ENCODE results near the gene EFL1. TPM values are rescaled to one million over a fixed set of nuclear protein-coding genes. Genes with fewer than 3 reads are reported as not detected.

EFL1 gene
- polyA plus RNA-seq, 2 of the 4 experiments (the other 2 are of a cell fraction): 21.2 to 42.3 TPM

GRCh38 chr15:82183121-82184031, 79.2 kb downstream of the EFL1 start:
- H3K9me3 ChIP-seq: no peaks in the 10 kb centered on the region
- ChIA-PET CTCF (interaction anchor here (1.1 to 3.8 kb wide), 4 partner anchors 14 to 88 kb away, joined by 3 to 15 read pairs (median 4); no protein-coding TSS in a partner anchor), POLR2A (no interaction called here)
- WGBS (ENCODE audit: missing lambda C conversion rate): 73% methylated on average over 2 of the region's 2 CpGs
- TF ChIP-seq FOSB (CRISPR knock-in tag; IDR thresholded peaks at IDR 0.05): no peak
- no peak overlapping the region for H3K4me3 ChIP-seq
- no peak overlapping the region for H3K27ac ChIP-seq
- peaks cover 3% of the 10 kb centered on the region for H3K4me1 ChIP-seq
- FAIRE-seq: no peak
- no peak for DNase-seq (ENCODE audit: low read depth in 1 of 2, low spot score in 1 of 2)
- ATAC-seq: no peak
- no peak overlapping the region for H3K4me2 ChIP-seq

GRCh38 chr15:82181371-82181770, 81.2 kb downstream of the EFL1 start:
- FAIRE-seq: no peak
- POLR2A ChIA-PET: no interaction called here
- no peak for ATAC-seq
- Histone ChIP-seq H3K9me3 (no peaks in the 10 kb centered on the region), H3K27ac (no peak overlapping the region), H3K4me1 (peaks cover 14% of the 10 kb centered on the region), H3K4me2 (no peak overlapping the region), H3K4me3 (no peak overlapping the region)
- 89% methylated on average over 2 of the region's 2 CpGs for whole genome bisulfite sequencing (ENCODE audit: missing lambda C conversion rate)
- no peak for TF ChIP-seq HEYL (CRISPR knock-in tag; IDR thresholded peaks at IDR 0.05)
- TF ChIP-seq MAZ (IDR thresholded peaks at IDR 0.05; ENCODE audit: borderline replicate concordance, low read depth, low read length): no peak
- no peak for TF ChIP-seq ELK1 (IDR thresholded peaks at IDR 0.05; ENCODE audit: low read depth, low read length)
- TF ChIP-seq TFCP2L1 (CRISPR knock-in tag; IDR thresholded peaks at IDR 0.05): no peak
- TF ChIP-seq ZNF302 (CRISPR knock-in tag; IDR thresholded peaks at IDR 0.05): no peak
- TF ChIP-seq BCL3 (IDR thresholded peaks at IDR 0.05): no peak
- TF ChIP-seq CHD2 (IDR thresholded peaks at IDR 0.05; ENCODE audit: low read length, partially characterized antibody): no peak
- TF ChIP-seq HMGXB4 (CRISPR knock-in tag; IDR thresholded peaks at IDR 0.05; ENCODE audit: borderline replicate concordance): no peak
- no peak for TF ChIP-seq MAX (IDR thresholded peaks at IDR 0.05)
- TF ChIP-seq EP300 (IDR thresholded peaks at IDR 0.05): no peak
- TF ChIP-seq EHMT2 (IDR thresholded peaks at IDR 0.05; ENCODE audit: low read depth): no peak
- TF ChIP-seq CHD4 (IDR thresholded peaks at IDR 0.05; ENCODE audit: borderline replicate concordance): no peak
- TF ChIP-seq RFX5 (IDR thresholded peaks at IDR 0.05): no peak
- no peak for DNase-seq (ENCODE audit: low read depth in 1 of 2, low spot score in 1 of 2)
- CTCF ChIA-PET: interaction anchor here (0.7 to 2.1 kb wide), 4 partner anchors 17 to 715 kb away, joined by 3 to 8 read pairs (median 4); no protein-coding TSS in a partner anchor

- Histone ChIP-seq H3K9me3 (no peaks in the 10 kb centered on the region), H3K4me3 (no peak overlapping the region), H3K27ac (no peak overlapping the region), H3K4me1 (peaks cover 14% of the 10 kb centered on the region), H3K4me2 (peak overlapping the region; percentile 11; the same call in 2 of the 3 replicates)
- ATAC-seq (peak; percentile 46 to 57; a peak in 5 of 6 replicates), FAIRE-seq (no peak), DNase-seq (ENCODE audit: low read depth in 1 of 2, low spot score in 1 of 2) (peak in 1 of 2 experiments; percentile 13)
- WGBS (ENCODE audit: missing lambda C conversion rate): 41% methylated on average over 2 of the region's 2 CpGs
- ChIA-PET CTCF (interaction anchor here (0.6 to 3.2 kb wide), 4 partner anchors 13 to 72 kb away, joined by 3 to 15 read pairs (median 4); no protein-coding TSS in a partner anchor), POLR2A (interaction anchor here (0.6 kb wide), 1 partner anchor 14 kb away, joined by 4 read pairs; no protein-coding TSS in a partner anchor)
- TF ChIP-seq ZFP36 (IDR thresholded peaks at IDR 0.05; ENCODE audit: borderline replicate concordance, partially characterized antibody) (no peak), MAFK (IDR thresholded peaks at IDR 0.05; ENCODE audit: partially characterized antibody) (peak; percentile 90), SMC3 (IDR thresholded peaks at IDR 0.05) (no peak)
Measured at GRCh38 chr15:82178061-82178460, 84.5 kb downstream of the EFL1 start.
